Dendritic cell treated with granulocyte-macrophage colony-stimulating factor and Interleukin-4, amounts not matched to agents 40 ng/mL and 50 ng/mL, for 4 days (primary cell): ENCODE data around the gene ZNRF3.

Experiments
- H3K27ac Mint-ChIP-seq: one replicate; pipeline ENCODE4 v1.8.0; 2022; ENCODE audit warnings: mild to moderate bottlenecking, mixed read lengths
- H3K27me3 Mint-ChIP-seq: one replicate; pipeline ENCODE4 v1.8.0; 2022; ENCODE audit warnings: mild to moderate bottlenecking, mixed read lengths
- H3K36me3 Mint-ChIP-seq: one replicate; pipeline ENCODE4 v1.8.0; 2022; ENCODE audit warnings: low read depth, mixed read lengths
- H3K4me1 Mint-ChIP-seq: one replicate; pipeline ENCODE4 v1.8.0; 2022; ENCODE audit warnings: low read depth, mixed read lengths
- H3K4me3 Mint-ChIP-seq: one replicate; pipeline ENCODE4 v1.8.0; 2022; ENCODE audit warnings: mild to moderate bottlenecking, moderate library complexity, mixed read lengths
- H3K9me3 Mint-ChIP-seq: one replicate; pipeline ENCODE4 v1.8.0; 2022; ENCODE audit warnings: mixed read lengths
- intact Hi-C: fragments of 100-400 bp; cut with micrococcal nuclease; formaldehyde crosslinking; loops from one replicate; pipeline ENCODE4 v1.15.0; 2022

Gene ZNRF3

GRCh38 chr22:29009148-29009547 lies 125.8 kb downstream of the ZNRF3 start:
- H3K4me3 Mint-ChIP-seq: no peak overlapping the region
- intact Hi-C loops: no loop called here
- peaks cover 24% of the 10 kb centered on the region for H3K27me3 Mint-ChIP-seq
- H3K36me3 Mint-ChIP-seq: no peaks in the 10 kb centered on the region
- H3K27ac Mint-ChIP-seq: no peak overlapping the region
- H3K4me1 Mint-ChIP-seq: no peaks in the 10 kb centered on the region
- H3K9me3 Mint-ChIP-seq: no peaks in the 10 kb centered on the region

- Mint-ChIP-seq H3K27me3 (peaks cover 4% of the 10 kb centered on the region), H3K4me3 (no peak overlapping the region), H3K36me3 (no peaks in the 10 kb centered on the region), H3K27ac (no peak overlapping the region), H3K4me1 (no peaks in the 10 kb centered on the region), H3K9me3 (no peaks in the 10 kb centered on the region)
- intact Hi-C loops: no loop called here
Observed at GRCh38 chr22:29011240-29012100, 128.1 kb downstream of the ZNRF3 start.

- H3K4me1 Mint-ChIP-seq: no peaks in the 10 kb centered on the region
- no peaks in the 10 kb centered on the region for H3K9me3 Mint-ChIP-seq
- H3K36me3 Mint-ChIP-seq: no peaks in the 10 kb centered on the region
- no peak overlapping the region for H3K4me3 Mint-ChIP-seq
- H3K27ac Mint-ChIP-seq: no peak overlapping the region
- peaks cover 4% of the 10 kb centered on the region for H3K27me3 Mint-ChIP-seq
- intact Hi-C loops: no loop called here
Observed at GRCh38 chr22:29012101-29012433, 128.7 kb downstream of the ZNRF3 start.

GRCh38 chr22:29012952-29013351 lies 129.6 kb downstream of the ZNRF3 start:
- Mint-ChIP-seq H3K4me1 (no peaks in the 10 kb centered on the region), H3K36me3 (no peaks in the 10 kb centered on the region), H3K27me3 (peaks cover 7% of the 10 kb centered on the region), H3K4me3 (no peak overlapping the region), H3K9me3 (no peaks in the 10 kb centered on the region), H3K27ac (no peak overlapping the region)
- intact Hi-C loops: no loop called here

GRCh38 chr22:29014293-29014692 lies 130.9 kb downstream of the ZNRF3 start:
- peaks cover 9% of the 10 kb centered on the region for H3K27me3 Mint-ChIP-seq
- H3K4me3 Mint-ChIP-seq: no peak overlapping the region
- no peak overlapping the region for H3K27ac Mint-ChIP-seq
- peaks cover 6% of the 10 kb centered on the region for H3K9me3 Mint-ChIP-seq
- no peaks in the 10 kb centered on the region for H3K36me3 Mint-ChIP-seq
- intact Hi-C loops: no loop called here
- H3K4me1 Mint-ChIP-seq: no peaks in the 10 kb centered on the region

- intact Hi-C loops: no loop called here
- H3K36me3 Mint-ChIP-seq: no peaks in the 10 kb centered on the region
- no peaks in the 10 kb centered on the region for H3K4me1 Mint-ChIP-seq
- H3K9me3 Mint-ChIP-seq: peaks cover 6% of the 10 kb centered on the region
- H3K27me3 Mint-ChIP-seq: peaks cover 9% of the 10 kb centered on the region
- no peak overlapping the region for H3K4me3 Mint-ChIP-seq
- H3K27ac Mint-ChIP-seq: no peak overlapping the region
Observed at GRCh38 chr22:29014773-29015172, 131.4 kb downstream of the ZNRF3 start.

- peaks cover 5% of the 10 kb centered on the region for H3K27me3 Mint-ChIP-seq
- no peaks in the 10 kb centered on the region for H3K36me3 Mint-ChIP-seq
- no peak overlapping the region for H3K27ac Mint-ChIP-seq
- H3K4me3 Mint-ChIP-seq: no peak overlapping the region
- intact Hi-C loops: no loop called here
- peaks cover 6% of the 10 kb centered on the region for H3K9me3 Mint-ChIP-seq
- H3K4me1 Mint-ChIP-seq: no peaks in the 10 kb centered on the region
Observed at GRCh38 chr22:29016067-29016938, 132.9 kb downstream of the ZNRF3 start.

GRCh38 chr22:29018293-29019189 lies 135.2 kb downstream of the ZNRF3 start:
- intact Hi-C loops: no loop called here
- Mint-ChIP-seq H3K27ac (no peak overlapping the region), H3K4me1 (no peaks in the 10 kb centered on the region), H3K27me3 (peaks cover 5% of the 10 kb centered on the region), H3K4me3 (no peak overlapping the region), H3K9me3 (peaks cover 6% of the 10 kb centered on the region), H3K36me3 (no peaks in the 10 kb centered on the region)

- peaks cover 6% of the 10 kb centered on the region for H3K9me3 Mint-ChIP-seq
- H3K4me3 Mint-ChIP-seq: no peak overlapping the region
- no peak overlapping the region for H3K27ac Mint-ChIP-seq
- intact Hi-C loops: no loop called here
- H3K36me3 Mint-ChIP-seq: no peaks in the 10 kb centered on the region
- H3K4me1 Mint-ChIP-seq: no peaks in the 10 kb centered on the region
- H3K27me3 Mint-ChIP-seq: peaks cover 3% of the 10 kb centered on the region
Observed at GRCh38 chr22:29022101-29022817, 138.9 kb downstream of the ZNRF3 start.

- H3K4me1 Mint-ChIP-seq: no peaks in the 10 kb centered on the region
- intact Hi-C loops: no loop called here
- H3K36me3 Mint-ChIP-seq: no peaks in the 10 kb centered on the region
- no peak overlapping the region for H3K27ac Mint-ChIP-seq
- peaks cover 6% of the 10 kb centered on the region for H3K9me3 Mint-ChIP-seq
- no peak overlapping the region for H3K4me3 Mint-ChIP-seq
- peaks cover 3% of the 10 kb centered on the region for H3K27me3 Mint-ChIP-seq
Observed at GRCh38 chr22:29023172-29023796, 139.9 kb downstream of the ZNRF3 start.

GRCh38 chr22:29026579-29026978 lies 143.2 kb downstream of the ZNRF3 start:
- no peaks in the 10 kb centered on the region for H3K9me3 Mint-ChIP-seq
- H3K27ac Mint-ChIP-seq: no peak overlapping the region
- intact Hi-C loops: no loop called here
- peaks cover 12% of the 10 kb centered on the region for H3K4me1 Mint-ChIP-seq
- peaks cover 32% of the 10 kb centered on the region for H3K27me3 Mint-ChIP-seq
- H3K4me3 Mint-ChIP-seq: no peak overlapping the region
- H3K36me3 Mint-ChIP-seq: no peaks in the 10 kb centered on the region

- no peaks in the 10 kb centered on the region for H3K9me3 Mint-ChIP-seq
- H3K27ac Mint-ChIP-seq: no peak overlapping the region
- H3K36me3 Mint-ChIP-seq: no peaks in the 10 kb centered on the region
- peaks cover 47% of the 10 kb centered on the region for H3K27me3 Mint-ChIP-seq
- intact Hi-C loops: no loop called here
- H3K4me1 Mint-ChIP-seq: peaks cover 19% of the 10 kb centered on the region
- no peak overlapping the region for H3K4me3 Mint-ChIP-seq
Observed at GRCh38 chr22:29028468-29028867, 145.1 kb downstream of the ZNRF3 start.
